GM19240 (cell line): Measurements from ENCODE around the gene GSTO1.

Experiments
- DNase-seq: peaks from one replicate; pipeline ENCODE4 v3.0.0; 2011; ENCODE audit warnings: low spot score; ENCODE audit not compliant: insufficient read length

Gene GSTO1

DNA sequence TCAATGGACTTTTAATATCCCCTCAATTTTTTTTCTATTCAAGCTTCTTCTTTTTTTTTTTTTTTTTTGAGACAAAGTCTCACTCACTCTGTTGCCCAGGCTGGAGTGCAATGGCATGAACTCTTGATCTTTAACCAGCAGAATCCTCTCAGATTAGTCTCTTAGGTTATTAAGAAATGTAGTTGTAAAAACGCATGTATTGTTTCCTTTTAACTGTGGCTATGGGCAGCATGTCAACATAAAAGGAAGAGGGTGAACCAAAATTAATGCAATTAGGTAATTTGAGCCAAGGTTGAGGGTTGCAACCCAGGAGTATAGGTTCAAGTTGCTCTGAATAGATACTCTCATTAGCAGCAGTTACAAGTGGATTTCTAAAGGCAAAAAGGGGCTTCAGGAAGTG lies 4.3 kb upstream of the GSTO1 start:
- DNase-seq, result no peak

DNA sequence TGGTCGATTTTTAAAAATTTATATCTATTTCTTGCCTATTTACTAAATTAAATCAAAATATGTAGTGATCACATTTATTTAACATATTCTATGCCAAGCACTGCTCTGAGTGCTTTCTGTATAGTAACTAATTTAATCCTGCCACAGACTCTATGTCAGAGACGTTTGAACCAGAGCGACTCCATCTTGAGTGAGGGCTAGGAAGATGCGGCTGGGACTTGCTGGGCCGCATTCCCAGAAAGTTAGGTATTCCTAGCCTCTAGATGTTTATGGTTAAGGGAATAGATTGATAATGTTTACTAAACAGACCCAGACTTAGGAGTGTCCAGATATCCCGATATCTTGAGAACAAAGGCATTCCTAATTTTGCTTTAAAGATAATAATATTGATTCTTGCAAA lies 3.2 kb upstream of the GSTO1 start:
- no peak for DNase-seq

DNA sequence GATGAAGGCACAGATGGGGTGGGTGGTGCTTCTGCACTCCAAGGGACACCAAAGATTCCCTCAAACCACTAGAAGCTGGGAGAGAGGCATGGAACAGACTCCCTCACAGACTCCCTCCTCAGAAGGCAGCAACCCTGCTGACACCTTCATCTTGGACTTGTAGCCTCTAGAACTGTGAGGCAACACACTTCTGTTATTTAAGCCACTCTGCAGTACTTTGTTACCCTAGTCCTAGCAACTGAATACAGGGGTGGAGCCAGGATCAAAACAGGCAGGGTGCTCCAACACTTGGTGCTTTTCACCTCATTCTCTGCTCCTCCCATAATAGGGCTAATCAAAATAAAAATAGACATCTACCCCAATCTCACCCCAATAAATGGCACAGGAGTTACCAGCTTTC lies 2.3 kb upstream of the GSTO1 start:
- no peak for DNase-seq

DNA sequence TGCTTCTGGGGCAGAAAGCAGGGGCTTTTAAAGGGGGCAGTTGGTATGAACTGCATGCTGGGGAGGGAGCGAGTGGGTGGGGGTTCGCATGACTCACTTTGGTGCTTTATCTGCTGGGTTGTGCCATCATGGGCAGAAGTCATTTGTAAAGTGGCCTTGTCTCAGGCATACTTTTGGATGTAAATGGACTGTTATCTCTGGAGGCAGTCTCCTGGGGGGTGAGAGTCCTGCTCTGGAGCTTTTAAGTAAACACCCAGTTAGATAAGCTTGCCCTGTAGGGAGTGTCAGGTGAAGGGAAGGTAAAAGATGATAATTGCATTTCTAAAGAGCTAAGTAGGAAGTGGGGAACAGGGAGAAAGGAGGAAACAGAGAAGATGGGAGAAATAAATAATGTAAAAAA lies 1.6 kb upstream of the GSTO1 start:
- no peak for DNase-seq

DNA sequence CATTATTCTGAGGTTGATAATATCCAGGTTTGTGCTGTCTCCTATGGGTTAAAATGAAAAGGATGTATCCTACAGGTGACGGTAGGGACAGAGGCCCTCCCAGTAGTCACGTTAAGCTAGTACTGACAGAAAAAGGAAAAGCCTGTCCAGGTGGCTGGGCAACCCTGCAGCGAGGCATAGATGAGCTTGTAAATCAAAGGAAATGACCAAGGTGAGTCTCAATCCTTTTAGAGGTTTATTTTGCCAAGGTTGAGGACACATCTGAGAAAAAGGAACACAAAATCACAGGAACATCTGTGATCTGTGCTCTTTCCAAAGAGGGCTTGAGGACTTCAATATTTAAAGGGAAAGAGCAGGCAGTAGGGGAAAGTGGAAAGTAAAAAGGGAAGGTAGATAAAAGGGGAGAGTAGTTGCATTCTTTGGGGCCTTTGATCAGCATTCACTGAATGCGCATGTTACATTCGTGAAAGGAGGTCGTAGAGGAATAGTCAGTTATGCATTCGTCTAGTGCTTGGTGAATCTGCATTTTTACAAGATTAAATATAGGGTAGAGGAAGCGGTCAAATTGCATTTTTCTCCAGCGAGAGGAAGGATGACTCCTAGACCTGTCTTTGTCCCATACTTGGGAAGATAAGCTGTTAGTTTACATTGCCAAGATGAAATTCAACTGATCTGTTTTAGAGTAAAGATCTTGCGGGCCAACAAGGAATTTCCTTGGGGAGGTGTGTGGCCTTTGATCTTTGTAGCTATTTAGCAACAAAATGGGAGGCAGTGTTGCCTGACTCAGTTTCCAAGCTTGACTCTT lies 884 bp upstream of the GSTO1 start:
- DNase-seq, result no peak

DNA sequence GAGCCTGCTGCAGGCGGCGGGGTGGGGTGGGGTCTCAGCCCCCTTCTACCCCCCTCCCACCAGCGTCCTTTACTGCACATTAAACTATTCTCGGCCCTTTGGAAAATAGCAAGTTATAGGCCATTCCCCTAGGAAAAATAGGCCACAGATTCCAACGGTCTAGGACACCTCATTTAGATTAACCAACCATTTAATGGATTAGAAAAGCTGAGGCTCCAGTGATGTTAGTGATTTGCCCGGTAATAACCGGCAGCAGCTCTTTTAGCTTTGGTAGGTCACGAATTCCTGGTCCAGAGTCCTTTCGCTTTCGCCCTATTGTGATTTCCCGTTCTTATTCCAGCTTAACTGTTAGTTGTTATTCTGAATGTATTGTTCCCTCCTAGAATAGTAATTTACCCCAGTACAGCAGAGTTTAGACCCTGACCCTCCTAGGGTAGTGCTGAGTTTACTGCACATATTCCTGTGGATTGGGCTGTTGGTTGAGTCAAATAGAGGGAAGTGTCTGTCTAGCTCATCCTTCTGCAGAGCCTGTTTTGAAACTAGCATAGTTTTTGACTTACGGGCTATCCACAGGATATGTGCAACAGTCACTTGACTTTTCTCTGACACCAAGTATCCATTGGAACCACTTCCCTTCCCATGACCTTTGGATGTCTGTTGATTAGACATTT lies 754 bp downstream of the GSTO1 start:
- no peak for DNase-seq

DNA sequence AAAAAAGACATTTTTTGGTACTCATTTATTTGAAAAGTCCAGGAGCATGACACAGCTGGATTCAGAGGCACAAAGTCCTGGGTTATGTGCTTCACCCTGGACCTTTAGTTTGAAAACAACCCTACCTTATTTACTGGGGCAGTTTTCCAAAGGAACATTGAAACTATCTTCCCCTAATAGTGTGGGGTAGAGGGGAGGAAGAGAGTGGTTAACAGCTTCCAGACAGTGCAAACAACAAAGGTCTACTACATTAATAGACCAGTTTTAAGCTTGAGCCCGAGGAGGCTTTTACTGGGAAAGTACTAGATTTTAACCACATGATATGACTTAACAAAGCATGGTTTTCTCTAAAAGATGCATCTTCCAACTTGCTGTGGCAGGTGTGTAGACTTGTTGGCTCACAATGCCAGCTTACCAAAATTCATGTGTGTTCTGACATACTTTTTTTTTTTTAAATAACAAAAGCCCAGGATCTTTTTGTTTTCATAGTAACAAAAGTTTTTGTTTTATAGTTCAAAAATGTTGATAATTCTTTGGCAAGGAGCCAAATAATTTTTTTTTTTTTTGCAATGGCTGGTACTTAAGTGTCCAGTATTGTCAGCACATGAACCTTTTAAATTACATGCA lies 1.8 kb downstream of the GSTO1 start:
- DNase-seq, result no peak

DNA sequence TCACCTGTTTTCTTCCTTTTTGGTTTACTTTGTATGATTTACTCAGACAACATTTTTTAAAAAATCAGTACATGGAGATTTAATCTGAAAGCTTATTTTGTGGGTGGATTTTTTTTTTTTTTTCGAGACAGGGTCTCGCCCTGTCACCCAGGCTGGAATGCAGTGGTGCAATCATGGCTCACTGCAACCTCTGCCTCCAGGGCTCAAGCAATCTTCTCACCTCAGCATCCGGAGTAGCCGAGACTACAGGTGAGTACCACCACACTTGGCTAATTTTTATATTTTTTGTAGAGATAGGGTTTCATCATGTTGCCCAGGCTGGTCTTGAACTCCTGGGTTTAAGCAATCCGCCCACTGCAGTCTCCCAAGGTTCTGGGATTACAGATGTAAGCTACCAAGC lies 2.5 kb downstream of the GSTO1 start:
- no peak for DNase-seq

DNA sequence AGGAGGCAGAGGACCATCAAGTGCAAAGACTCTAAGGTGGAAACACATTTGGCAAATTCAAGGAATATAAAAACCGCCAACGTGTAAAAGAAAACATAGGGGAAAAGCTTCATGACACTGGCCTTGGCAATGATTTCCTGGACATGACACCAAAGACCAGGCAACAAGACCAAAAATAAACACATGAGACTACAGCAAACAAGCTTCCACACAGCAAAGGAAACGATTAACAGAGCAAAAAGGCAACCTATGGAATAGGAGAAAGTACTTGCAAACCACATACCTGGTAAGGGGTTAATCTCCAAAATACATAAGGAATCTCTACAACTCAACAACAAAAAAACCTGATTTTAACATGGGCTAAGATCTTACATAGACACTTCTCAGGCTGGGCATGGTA lies 3.5 kb downstream of the GSTO1 start:
- no peak for DNase-seq

DNA sequence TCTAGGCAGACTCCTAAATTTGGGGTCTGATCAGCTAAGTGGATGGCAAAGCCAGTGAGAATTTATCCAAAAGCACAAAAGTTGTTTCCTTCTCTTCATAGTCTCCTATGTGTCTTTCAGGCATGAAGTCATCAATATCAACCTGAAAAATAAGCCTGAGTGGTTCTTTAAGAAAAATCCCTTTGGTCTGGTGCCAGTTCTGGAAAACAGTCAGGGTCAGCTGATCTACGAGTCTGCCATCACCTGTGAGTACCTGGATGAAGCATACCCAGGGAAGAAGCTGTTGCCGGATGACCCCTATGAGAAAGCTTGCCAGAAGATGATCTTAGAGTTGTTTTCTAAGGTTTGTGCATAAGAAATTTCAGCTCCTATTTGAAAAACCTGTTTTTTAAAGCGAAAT lies 4.8 kb downstream of the GSTO1 start:
- no peak for DNase-seq

DNA sequence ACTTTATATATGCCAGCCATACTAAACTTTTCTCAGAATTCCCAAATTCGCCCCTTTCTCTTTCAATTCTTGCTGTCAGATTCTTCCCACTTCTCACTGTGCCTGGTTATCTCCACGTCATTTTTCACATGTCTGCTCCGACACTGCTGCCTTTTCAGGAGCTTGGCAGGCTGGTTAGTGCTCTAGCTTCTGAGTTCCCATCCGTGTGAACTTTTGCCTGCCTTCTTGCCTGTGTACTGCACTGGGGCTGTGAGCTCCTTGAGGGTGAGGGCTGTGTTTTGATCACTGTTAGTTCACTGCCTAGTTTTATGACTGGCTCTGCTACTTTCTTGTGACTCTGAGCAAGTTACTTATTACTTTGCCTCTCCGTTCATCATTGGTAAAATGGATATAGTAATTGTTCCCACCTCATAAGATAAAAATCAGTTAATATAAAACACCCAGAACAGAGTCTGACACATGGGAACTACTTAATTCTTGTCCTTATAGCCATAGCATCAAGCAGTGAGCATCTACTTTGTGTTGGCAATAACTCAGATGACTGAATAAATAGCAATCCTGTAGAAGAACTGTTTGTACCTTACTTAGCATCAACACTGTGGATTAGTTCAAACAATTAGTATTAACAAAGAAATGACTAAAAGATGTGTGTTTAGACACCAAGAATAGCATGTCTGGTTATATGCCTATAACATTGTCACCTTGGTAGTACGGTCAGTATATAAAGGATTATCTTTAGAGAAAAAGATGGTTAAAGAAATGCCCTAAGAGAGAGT lies 5.5 kb downstream of the GSTO1 start:
- no peak for DNase-seq

DNA sequence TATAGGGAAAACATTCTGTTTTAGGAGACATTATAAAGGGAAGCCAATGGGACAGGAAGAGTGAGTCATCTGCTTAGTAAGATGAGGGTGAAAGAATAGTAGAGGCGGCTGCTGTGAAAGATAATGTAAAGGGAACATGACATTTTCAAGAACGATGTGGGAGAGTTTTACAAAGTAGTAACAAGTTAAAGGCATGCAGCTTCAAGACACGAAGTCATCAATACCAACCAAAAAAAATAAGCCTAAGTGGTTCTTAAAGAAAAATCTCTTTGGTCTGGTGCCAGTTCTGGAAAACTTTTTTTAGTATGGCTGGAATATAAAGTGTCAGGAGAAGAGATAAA lies 6.1 kb downstream of the GSTO1 start:
- no peak for DNase-seq

DNA sequence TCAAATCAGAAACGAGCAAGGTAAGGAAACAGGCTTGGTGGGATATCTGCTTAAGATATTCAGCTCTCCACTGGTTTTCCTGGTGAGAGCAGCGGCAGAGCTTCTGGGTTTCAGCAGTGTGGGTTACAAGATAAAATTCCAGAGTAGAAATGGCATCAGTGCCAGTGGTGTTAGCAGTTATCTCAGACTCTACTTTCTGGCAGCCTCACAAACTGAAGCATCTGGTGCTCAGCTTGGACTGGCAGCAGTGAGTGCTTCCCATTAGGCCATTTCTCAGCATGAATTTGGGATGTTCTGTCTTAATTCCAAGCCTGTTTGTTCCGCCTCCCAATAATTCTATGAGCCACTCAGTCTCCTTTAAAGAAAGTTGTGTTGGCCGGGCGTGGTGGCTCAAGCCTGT lies 7.4 kb downstream of the GSTO1 start:
- DNase-seq, result no peak

DNA sequence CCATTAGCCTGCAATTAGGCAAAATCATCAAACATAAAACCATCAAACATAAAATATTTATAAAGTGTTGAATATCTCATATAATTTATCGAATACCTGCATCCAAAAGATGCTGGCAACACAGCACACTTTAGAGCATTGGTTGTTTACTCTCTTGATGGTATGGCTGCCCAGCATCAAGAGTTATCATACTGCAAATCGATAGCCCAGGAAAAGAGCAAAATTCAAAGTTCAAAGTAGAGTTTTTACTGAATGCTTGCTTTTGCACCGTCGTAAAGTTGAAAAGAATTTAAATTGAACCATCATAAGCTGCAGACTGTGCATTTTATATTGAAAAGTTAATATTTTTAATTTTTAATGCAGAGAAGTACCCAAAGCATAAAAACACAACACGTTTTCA lies 10.1 kb downstream of the GSTO1 start:
- no peak for DNase-seq

DNA sequence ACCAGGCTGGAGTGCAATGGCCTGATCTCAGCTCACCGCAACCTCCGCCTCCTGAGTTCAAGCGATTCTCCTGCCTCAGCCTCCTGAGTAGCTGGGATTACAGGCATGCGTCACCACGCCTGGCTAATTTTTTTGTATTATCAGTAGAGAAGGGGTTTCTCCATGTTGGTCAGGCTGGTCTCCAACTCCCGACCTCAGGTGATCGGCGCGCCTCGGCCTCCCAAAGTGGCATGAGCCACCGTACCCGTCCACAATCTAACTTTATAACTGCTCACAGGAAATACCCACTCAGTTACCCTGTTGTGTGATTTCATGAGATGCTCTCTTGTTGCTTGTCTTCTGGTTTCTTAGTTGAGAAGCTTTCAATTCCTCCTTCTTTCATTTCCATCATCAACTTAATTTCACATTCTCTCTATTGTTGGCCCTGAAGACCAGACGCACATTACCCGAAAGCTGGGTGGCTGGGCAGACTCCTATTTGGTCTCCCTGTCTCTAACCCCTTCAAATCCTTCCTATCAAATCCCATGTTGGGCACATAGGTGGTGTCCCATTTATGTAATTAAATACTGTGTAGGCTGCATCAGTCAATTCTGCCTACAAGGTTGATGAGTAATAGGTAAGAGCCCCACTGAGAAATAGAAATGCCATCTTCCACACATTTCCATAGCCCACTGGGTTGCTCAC lies 13.2 kb downstream of the GSTO1 start:
- DNase-seq, result no peak

DNA sequence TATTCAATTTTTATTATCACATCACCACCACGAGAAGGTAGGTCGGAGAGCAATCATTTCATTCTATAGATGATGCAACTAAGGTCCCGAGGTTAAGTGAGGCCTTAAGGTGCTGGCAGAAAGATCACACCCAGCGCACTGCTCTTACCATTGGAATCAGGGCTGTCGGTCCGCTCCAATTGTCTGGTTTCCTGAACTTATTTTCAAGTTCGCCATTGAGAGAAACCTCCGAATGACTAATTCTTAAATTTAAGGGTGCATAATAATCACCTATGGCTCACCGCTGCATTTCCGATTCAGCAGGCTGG lies 13.7 kb downstream of the GSTO1 start:
- DNase-seq, result no peak

DNA sequence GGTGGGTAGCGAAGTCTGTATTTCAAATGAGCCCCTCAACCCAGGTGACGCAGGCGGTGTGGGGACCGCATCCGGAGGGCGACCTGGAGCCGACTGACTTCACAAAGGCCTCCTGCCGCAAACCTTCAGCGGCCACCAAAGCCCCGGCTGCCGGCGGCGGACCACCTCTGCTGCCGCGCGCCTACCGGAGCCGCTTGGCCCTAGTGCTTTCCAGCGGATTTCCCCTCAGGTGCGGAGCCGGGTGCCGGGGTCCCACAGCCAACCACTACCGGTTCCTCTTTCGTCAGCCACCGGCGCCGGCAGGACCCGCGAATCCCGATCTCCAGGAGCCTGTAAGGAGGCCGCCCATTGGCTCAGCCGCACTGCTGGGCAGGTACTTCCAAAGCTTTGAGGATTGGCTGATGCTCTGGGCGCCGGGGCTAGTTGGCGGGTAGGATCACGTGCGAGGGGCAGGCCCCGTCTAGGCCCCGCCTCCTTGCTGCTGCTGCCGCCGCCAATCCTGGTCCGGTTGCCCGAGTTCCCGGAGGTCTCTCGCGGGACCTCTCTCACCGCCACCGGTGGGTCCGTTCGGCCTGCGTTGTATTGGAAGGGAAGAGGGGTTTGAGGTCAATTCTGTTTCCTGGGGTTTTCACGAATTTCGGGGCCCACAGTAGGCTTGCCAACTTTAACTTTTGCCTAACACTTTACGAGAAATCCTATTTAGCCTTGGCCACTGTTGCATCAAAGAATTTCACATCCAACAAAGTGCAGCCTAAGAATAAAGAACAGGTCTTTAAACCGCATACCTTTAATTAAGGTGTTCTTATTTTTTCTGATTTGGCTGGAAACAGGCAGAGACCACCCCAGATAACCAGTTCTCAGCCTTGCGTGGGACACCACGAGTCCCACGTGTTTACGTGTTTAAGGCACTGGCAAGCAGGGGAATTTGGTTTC lies 14.3 kb downstream of the GSTO1 start, which contains the start of gene GSTO2:
Gene GSTO2 (plus strand): TSS at position 472 of the 933 bp plus-strand sequence. CDS start 5,732 bp downstream, outside the sequence.
- peak; percentile 97 for DNase-seq

DNA sequence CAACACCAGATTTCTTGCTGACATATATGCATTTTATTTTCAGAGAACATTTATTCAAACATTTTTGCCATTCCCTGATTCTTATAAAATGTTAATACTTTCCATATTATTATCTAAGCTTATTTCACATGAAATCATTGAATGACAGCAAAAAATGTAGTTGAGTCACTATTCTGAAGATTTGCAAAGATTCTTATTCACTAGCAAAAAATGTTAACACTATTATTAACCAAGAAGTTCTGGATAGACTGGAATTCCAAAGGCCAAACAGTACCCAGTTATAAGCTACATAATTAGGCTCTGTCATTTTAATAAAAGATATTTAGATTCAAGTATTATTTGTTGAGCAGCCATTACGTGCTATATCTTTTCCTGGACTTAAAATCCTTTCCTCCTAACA lies 18.6 kb downstream of the GSTO1 start:
- DNase-seq, result no peak

DNA sequence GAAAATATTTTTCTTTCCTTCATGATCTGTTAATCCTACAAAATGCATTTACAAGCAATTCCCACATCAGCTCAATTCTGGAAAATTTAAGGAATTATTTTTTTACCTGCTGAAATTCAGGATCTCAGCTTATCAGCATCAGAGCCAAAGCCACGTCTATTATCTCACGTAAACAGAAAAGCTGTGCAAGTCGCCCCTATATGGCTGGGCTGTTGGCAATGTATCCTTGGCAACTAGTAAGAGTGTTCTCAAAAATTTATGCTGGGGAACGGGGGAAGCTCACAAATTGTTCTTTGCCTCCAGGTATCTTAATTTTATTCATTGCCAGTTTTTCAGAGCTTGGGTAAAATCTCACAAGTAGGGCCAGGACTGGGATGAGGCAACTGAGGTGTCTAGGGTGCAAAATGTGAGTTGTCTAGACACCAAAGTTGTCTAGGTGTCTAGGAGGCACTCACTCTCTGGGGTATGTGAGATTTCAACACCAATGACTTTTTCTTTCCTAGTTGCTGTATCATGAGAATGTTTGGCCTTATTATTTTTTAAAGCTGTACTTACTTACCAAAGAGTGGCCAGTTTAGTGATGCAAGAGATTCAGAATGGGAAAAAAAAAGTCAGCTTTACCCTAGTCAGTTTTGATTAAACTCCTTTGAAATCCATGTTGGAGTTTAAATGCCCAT lies 19.3 kb downstream of the GSTO1 start:
- DNase-seq, result no peak
